GM13977 (cell line): ENCODE data around the gene MDH1B.
"Not testable (repeated sequence)": the region's sequence is repeated elsewhere in the genome, so short reads cannot be mapped to it uniquely, and the experiment has no call there.

Experiments used
- DNase-seq: peaks from one replicate; pipeline ENCODE4 v3.0.0; 2012; ENCODE audit warnings: low spot score
- in situ Hi-C: fragments of 300-500 bp; cut with MboI; formaldehyde crosslinking; loops from one replicate; pipeline ENCODE4 v1.12.0; 2022; ENCODE audit warnings: low sequenced_read_pairs, low pct_unique_long_range_greater_than_20kb, mixed read lengths, inconsistent platforms; ENCODE audit not compliant: unreplicated experiment
- TF ChIP-seq, protein P1 (sequence below): IDR thresholded peaks from 2 replicates; pipeline ENCODE4 v1.5.1; 2012; ENCODE audit warnings: mild to moderate bottlenecking, control low read depth; ENCODE audit not compliant: insufficient read depth; ENCODE audit errors: extremely low read depth, missing control alignments

MDH1B gene

DNA sequence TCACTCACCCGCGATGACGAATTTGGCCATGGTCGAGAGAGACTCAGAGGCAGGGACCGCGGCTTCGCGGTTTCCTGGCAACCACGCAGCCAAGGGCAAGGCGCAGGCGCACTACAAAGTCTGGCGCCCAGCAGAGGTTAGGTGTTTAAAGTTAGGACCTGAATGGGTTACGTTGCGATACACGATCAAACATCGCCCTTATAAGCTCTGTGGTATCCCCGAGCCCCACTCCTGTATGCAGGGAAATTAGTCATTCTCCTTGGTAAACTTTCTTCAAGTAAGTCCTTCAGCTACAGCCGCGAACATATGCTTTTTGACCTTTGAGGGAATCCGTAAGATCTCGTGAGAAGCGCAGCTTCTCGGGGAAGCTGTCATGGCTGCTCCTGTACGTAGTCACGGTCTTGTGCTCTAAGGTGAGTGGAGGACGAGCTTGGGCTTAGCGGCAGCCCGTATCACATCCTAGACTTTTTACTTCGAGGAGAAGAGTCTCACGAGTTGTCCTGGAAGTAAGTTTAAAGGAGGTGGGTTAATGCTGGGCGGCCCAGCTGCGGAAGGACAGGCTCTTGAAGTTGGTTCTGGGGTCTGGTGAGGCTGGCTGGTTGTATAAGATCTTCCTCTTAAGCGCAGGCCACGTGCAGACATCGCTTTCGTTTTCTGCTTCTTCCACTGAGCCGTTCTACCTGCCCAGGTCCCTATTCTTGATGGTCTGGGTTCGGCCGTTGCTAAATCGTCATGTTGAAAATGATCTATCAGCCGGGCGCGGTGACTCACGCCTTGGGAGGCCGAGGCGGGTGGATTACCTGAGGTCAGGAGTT, at the start of gene MDH1B, which contains the start of gene FASTKD2:
Gene MDH1B, minus strand, starts transcription at position 87 of the 815 bp plus-strand sequence. Its CDS starts 57 bp downstream, at position 30.
Gene FASTKD2, plus strand, starts transcription at position 365 of the 815 bp plus-strand sequence. CDS start 1,088 bp downstream, outside the sequence.
- DNase-seq, result peak; percentile 76
- TF ChIP-seq, protein P1, sequence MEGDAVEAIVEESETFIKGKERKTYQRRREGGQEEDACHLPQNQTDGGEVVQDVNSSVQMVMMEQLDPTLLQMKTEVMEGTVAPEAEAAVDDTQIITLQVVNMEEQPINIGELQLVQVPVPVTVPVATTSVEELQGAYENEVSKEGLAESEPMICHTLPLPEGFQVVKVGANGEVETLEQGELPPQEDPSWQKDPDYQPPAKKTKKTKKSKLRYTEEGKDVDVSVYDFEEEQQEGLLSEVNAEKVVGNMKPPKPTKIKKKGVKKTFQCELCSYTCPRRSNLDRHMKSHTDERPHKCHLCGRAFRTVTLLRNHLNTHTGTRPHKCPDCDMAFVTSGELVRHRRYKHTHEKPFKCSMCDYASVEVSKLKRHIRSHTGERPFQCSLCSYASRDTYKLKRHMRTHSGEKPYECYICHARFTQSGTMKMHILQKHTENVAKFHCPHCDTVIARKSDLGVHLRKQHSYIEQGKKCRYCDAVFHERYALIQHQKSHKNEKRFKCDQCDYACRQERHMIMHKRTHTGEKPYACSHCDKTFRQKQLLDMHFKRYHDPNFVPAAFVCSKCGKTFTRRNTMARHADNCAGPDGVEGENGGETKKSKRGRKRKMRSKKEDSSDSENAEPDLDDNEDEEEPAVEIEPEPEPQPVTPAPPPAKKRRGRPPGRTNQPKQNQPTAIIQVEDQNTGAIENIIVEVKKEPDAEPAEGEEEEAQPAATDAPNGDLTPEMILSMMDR, result no peak
- in situ Hi-C loops, result no loop called here

DNA sequence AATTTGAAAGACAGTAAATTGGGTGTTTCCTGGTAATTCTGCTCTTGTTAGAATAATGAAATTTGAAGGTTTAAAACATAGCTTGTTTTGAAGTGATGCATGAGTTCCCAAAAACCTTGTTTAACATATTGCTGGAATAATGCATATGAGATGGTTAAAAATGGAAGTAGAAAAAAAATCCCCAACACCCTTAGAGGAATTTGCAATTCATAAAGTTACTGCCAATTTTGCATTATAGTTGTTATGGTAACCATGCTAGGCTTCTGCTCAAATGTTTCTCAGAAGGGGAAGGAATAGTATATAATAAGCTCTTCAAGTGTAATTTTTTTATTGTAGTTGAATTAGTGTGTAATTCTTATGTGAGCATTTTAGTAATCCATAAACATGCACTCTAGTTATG, 49.4 kb upstream of the MDH1B start:
- TF ChIP-seq, protein P1, result no peak
- DNase-seq, result no peak
- in situ Hi-C loops, result no loop called here

GRCh38 chr2:206812471-206812870, 47.3 kb upstream of the MDH1B start:
- in situ Hi-C loops, DNase-seq: not testable (repeated sequence)

DNA sequence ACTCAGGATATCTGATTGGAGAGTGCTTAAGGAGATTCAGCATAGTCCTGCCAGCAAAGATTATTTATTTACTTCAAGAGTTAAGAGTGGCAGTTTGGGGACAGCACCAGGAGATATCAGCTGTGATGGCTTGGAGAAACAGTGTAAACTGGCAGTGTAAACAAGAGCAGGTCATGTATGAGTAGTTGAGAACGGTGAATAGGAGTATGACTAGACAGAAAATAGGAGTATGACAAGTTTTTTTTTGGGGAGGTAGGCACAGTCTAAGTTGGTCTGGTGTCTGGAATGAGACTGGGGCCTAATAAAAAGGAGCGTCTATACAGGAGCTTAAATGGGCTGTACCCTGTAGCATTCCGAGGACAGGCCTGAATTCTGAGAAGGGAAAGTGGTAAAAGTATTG, 42.5 kb upstream of the MDH1B start:
- DNase-seq, in situ Hi-C loops: not testable (repeated sequence)

- in situ Hi-C loops, result no loop called here
- TF ChIP-seq, protein P1, result no peak
- DNase-seq, result no peak
These were observed 40.9 kb upstream of the MDH1B start for GRCh38 chr2:206805887-206806607.

GRCh38 chr2:206804326-206804725, 39.2 kb upstream of the MDH1B start:
- in situ Hi-C loops, result loop anchor here (5.0 kb wide), 1 partner anchor 668 kb away; no protein-coding TSS in a partner anchor
- TF ChIP-seq, protein P1, result no peak
- DNase-seq, result no peak

- in situ Hi-C loops, result loop anchor here (5.0 kb wide), 1 partner anchor 669 kb away; no protein-coding TSS in a partner anchor
- TF ChIP-seq, protein P1, result no peak
- DNase-seq, result no peak
These were observed 37.8 kb upstream of the MDH1B start for GRCh38 chr2:206802654-206803514.
